Ectodermal cell (in vitro differentiated cells): ENCODE results near the gene KSR1.

Experiments used
- H3K27ac ChIP-seq: 2 replicates; pipeline ENCODE4 v1.7.0; 2013; ENCODE audit warnings: mild to moderate bottlenecking, low read depth, low read length; ENCODE audit not compliant: insufficient read depth, poor library complexity, severe bottlenecking
- H3K27me3 ChIP-seq: 2 replicates; pipeline ENCODE4 v1.7.0; 2013; ENCODE audit warnings: mild to moderate bottlenecking, low read length; ENCODE audit not compliant: insufficient read depth, control insufficient read depth, poor library complexity, severe bottlenecking
- H3K36me3 ChIP-seq: one replicate; pipeline ENCODE4 v1.7.0; 2013; ENCODE audit warnings: low read length; ENCODE audit not compliant: control insufficient read depth, insufficient read depth
- H3K4me1 ChIP-seq: one replicate; pipeline ENCODE4 v1.7.0; 2013; ENCODE audit warnings: low read length; ENCODE audit not compliant: control insufficient read depth, insufficient read depth
- H3K4me3 ChIP-seq: 2 replicates; pipeline ENCODE4 v1.7.0; 2013; ENCODE audit warnings: low read depth, low read length, control low read depth; ENCODE audit not compliant: insufficient read depth
- H3K9me3 ChIP-seq: 2 replicates; pipeline ENCODE4 v1.7.0; 2013; ENCODE audit warnings: mild to moderate bottlenecking, low read length, moderate library complexity; ENCODE audit not compliant: control insufficient read depth
- WGBS, 2 experiments: methylation state at CpG; one replicate each; pipeline ENCODE4 v1.1.7; 2013; ENCODE audit warnings: missing lambda C conversion rate in 2 of 2; 5-methylcytosine and 5-hydroxymethylcytosine counted together

KSR1 gene

GRCh38 chr17:27466743-27467375 is 10.6 kb downstream of the KSR1 start:
- H3K27ac ChIP-seq, result no peak overlapping the region
- no peaks in the 10 kb centered on the region for H3K27me3 ChIP-seq

GRCh38 chr17:27469256-27469655 is 13.0 kb downstream of the KSR1 start:
- whole genome bisulfite sequencing, 2 experiments, result 88 to 93% methylated on average over 7 of the region's 7 CpGs
- Histone ChIP-seq H3K4me1 (peaks cover 6% of the 10 kb centered on the region), H3K4me3 (no peak overlapping the region)

More at GRCh38 chr17:27466743-27467375, 10.6 kb downstream of the KSR1 start:
- Histone ChIP-seq H3K36me3 (no peaks in the 10 kb centered on the region), H3K9me3 (no peaks in the 10 kb centered on the region), H3K4me3 (no peak overlapping the region), H3K4me1 (no peaks in the 10 kb centered on the region)
- 78 to 85% methylated on average over 12 to 13 of the region's 13 CpGs for WGBS, 2 experiments

GRCh38 chr17:27471321-27472269 is 15.3 kb downstream of the KSR1 start:
- Histone ChIP-seq H3K4me1 (peaks cover 6% of the 10 kb centered on the region), H3K9me3 (no peaks in the 10 kb centered on the region), H3K4me3 (no peak overlapping the region), H3K27me3 (no peaks in the 10 kb centered on the region), H3K27ac (no peak overlapping the region), H3K36me3 (no peaks in the 10 kb centered on the region)
- 91 to 93% methylated on average over 14 of the region's 14 CpGs for WGBS, 2 experiments

More at GRCh38 chr17:27469256-27469655, 13.0 kb downstream of the KSR1 start:
- Histone ChIP-seq H3K9me3 (no peaks in the 10 kb centered on the region), H3K36me3 (no peaks in the 10 kb centered on the region), H3K27me3 (no peaks in the 10 kb centered on the region), H3K27ac (no peak overlapping the region)

- Histone ChIP-seq H3K36me3 (no peaks in the 10 kb centered on the region), H3K27me3 (no peaks in the 10 kb centered on the region), H3K27ac (no peak overlapping the region), H3K4me3 (no peak overlapping the region), H3K9me3 (no peaks in the 10 kb centered on the region), H3K4me1 (peaks cover 6% of the 10 kb centered on the region)
- WGBS, 2 experiments, result 71 to 72% methylated on average over 6 of the region's 6 CpGs
Measured at GRCh38 chr17:27473190-27473747, 17.0 kb downstream of the KSR1 start.

GRCh38 chr17:27473748-27474609 is 17.7 kb downstream of the KSR1 start:
- Histone ChIP-seq H3K4me1 (peaks cover 6% of the 10 kb centered on the region), H3K27ac (no peak overlapping the region), H3K9me3 (no peaks in the 10 kb centered on the region), H3K27me3 (no peaks in the 10 kb centered on the region), H3K4me3 (no peak overlapping the region), H3K36me3 (no peaks in the 10 kb centered on the region)
- 76 to 85% methylated on average over 8 of the region's 8 CpGs for WGBS, 2 experiments

- H3K36me3 ChIP-seq, result no peaks in the 10 kb centered on the region
- 93 to 94% methylated on average over 10 of the region's 10 CpGs for WGBS, 2 experiments
- H3K9me3 ChIP-seq, result no peaks in the 10 kb centered on the region
- H3K27me3 ChIP-seq, result no peaks in the 10 kb centered on the region
- H3K27ac ChIP-seq, result no peak overlapping the region
- H3K4me3 ChIP-seq, result no peak overlapping the region
- H3K4me1 ChIP-seq, result peaks cover 6% of the 10 kb centered on the region
Measured at GRCh38 chr17:27475070-27475673, 18.9 kb downstream of the KSR1 start.

- Histone ChIP-seq H3K36me3 (no peaks in the 10 kb centered on the region), H3K27ac (no peak overlapping the region), H3K27me3 (no peaks in the 10 kb centered on the region), H3K4me1 (peaks cover 6% of the 10 kb centered on the region), H3K9me3 (no peaks in the 10 kb centered on the region), H3K4me3 (no peak overlapping the region)
- 87% methylated on average over 14 of the region's 14 CpGs for WGBS, 2 experiments
Measured at GRCh38 chr17:27475981-27476895, 20.0 kb downstream of the KSR1 start.

GRCh38 chr17:27477050-27477888 is 21.0 kb downstream of the KSR1 start:
- Histone ChIP-seq H3K27me3 (no peaks in the 10 kb centered on the region), H3K36me3 (no peaks in the 10 kb centered on the region), H3K4me3 (no peak overlapping the region), H3K9me3 (no peaks in the 10 kb centered on the region), H3K4me1 (peaks cover 6% of the 10 kb centered on the region), H3K27ac (no peak overlapping the region)
- 84 to 86% methylated on average over 9 of the region's 9 CpGs for WGBS, 2 experiments
